Measurements from ENCODE around the gene TTC33. TPM values are rescaled to one million over a fixed set of nuclear protein-coding genes. Genes with fewer than 3 reads are reported as not detected.

TTC33 gene
- total RNA-seq, 4 donors from 2014 or later = 20.2 to 49.0 (median 32.6) TPM

DNA sequence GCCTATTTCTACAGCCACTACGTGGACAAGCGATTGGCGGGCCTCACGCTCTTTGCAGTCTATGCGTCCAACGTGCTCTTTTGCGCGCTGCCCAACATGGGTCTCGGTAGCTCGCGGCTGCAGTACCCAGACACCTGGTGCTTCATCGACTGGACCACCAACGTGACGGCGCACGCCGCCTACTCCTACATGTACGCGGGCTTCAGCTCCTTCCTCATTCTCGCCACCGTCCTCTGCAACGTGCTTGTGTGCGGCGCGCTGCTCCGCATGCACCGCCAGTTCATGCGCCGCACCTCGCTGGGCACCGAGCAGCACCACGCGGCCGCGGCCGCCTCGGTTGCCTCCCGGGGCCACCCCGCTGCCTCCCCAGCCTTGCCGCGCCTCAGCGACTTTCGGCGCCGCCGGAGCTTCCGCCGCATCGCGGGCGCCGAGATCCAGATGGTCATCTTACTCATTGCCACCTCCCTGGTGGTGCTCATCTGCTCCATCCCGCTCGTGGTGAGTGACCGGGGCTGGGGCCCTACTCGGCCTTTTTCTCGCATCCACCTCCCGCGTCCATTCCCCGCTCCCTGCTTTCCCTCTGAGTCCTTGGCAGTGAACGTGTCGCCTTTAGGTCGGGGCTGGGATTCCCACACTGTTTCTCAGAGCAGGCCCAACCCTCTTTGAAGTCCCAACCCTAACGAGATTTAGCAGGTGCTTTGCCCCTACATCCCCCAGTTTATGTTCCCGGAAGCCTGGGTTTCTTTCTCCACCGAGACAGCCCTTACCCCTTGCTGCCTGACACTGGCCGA lies 74.2 kb downstream of the TTC33 start:
- in situ Hi-C loops (cut with MboI; ENCODE audit: low sequenced_read_pairs in 4 of 4) (loop anchor here (10.0 to 25.0 kb wide), 5 partner anchors 294 to 1094 kb away; no protein-coding TSS in a partner anchor), intact Hi-C loops (cut with DNase I; ENCODE audit: low total_unique reads) (no loop called here)
- peak overlapping the region; percentile 78 to 80 (median 80) for H3K4me3 ChIP-seq
- no peaks in the 10 kb centered on the region for H3K9me3 ChIP-seq
- peaks cover 23 to 54% (median 41%) of the 10 kb centered on the region in 3 donors for H3K27me3 ChIP-seq
- H3K36me3 ChIP-seq = no peaks in the 10 kb centered on the region
- no peak for DNase-seq
- TF ChIP-seq POLR2A (IDR thresholded peaks at IDR 0.05) = no peak
- TF ChIP-seq, protein P1, sequence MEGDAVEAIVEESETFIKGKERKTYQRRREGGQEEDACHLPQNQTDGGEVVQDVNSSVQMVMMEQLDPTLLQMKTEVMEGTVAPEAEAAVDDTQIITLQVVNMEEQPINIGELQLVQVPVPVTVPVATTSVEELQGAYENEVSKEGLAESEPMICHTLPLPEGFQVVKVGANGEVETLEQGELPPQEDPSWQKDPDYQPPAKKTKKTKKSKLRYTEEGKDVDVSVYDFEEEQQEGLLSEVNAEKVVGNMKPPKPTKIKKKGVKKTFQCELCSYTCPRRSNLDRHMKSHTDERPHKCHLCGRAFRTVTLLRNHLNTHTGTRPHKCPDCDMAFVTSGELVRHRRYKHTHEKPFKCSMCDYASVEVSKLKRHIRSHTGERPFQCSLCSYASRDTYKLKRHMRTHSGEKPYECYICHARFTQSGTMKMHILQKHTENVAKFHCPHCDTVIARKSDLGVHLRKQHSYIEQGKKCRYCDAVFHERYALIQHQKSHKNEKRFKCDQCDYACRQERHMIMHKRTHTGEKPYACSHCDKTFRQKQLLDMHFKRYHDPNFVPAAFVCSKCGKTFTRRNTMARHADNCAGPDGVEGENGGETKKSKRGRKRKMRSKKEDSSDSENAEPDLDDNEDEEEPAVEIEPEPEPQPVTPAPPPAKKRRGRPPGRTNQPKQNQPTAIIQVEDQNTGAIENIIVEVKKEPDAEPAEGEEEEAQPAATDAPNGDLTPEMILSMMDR (IDR thresholded peaks at IDR 0.05 in 4 of 5, conservative IDR thresholded peaks at IDR 0.05 in 1 of 5) = no peak
- H3K27ac ChIP-seq = peak overlapping the region; percentile 76 to 87 (median 78)
- ATAC-seq = no peak
- peaks cover 13 to 20% of the 10 kb centered on the region in 2 donors for H3K4me1 ChIP-seq

DNA sequence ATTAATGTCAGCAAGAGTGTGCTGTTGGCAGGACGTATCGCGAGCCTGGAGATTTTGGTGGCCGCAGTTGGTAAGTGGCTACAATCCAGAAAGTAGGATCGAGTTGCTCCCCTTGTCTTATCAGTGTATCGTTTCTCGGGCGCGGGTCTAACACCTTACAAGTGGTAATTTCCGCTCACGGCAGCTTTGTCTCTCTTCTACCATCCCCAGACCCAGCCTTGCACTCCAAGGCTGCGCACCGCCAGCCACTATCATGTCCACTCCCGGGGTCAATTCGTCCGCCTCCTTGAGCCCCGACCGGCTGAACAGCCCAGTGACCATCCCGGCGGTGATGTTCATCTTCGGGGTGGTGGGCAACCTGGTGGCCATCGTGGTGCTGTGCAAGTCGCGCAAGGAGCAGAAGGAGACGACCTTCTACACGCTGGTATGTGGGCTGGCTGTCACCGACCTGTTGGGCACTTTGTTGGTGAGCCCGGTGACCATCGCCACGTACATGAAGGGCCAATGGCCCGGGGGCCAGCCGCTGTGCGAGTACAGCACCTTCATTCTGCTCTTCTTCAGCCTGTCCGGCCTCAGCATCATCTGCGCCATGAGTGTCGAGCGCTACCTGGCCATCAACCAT lies 74.9 kb downstream of the TTC33 start:
- peaks cover 23 to 54% (median 41%) of the 10 kb centered on the region in 3 donors for H3K27me3 ChIP-seq
- DNase-seq = no peak
- ATAC-seq = no peak

DNA sequence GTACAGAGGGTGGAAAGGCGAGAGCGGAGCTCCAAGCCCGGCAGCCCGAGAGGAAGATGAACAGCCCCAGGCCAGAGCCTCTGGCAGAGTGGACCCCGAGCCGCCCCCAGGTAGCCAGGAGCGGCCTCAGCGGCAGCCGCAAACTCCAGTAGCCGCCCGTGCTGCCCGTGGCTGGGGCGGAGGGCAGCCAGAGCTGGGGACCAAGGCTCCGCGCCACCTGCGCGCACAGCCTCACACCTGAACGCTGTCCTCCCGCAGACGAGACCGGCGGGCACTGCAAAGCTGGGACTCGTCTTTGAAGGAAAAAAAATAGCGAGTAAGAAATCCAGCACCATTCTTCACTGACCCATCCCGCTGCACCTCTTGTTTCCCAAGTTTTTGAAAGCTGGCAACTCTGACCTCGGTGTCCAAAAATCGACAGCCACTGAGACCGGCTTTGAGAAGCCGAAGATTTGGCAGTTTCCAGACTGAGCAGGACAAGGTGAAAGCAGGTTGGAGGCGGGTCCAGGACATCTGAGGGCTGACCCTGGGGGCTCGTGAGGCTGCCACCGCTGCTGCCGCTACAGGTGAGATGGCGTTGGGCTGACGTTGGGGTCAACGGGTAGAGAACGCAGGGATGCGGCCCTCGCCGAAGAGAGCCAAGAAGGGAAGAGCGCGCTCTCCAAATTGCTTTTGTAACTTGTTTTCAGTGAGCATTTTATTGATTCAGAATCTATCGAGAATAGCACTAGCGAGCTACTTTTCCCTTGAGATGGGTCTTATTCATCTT lies 75.7 kb downstream of the TTC33 start, which contains the start of gene PTGER4:
TSS of gene PTGER4 (plus strand) at position 3 of the 769 bp plus-strand sequence. CDS start 1,079 bp downstream, outside the sequence.
- H3K4me1 ChIP-seq = peaks cover 9 to 20% of the 10 kb centered on the region in 2 donors
- intact Hi-C loops (cut with DNase I; ENCODE audit: low total_unique reads) = loop anchor here (5.0 kb wide), 1 partner anchor 77 kb away; the partner anchor contains the start of gene TTC33
- in situ Hi-C loops (cut with MboI; ENCODE audit: low sequenced_read_pairs in 4 of 4) = loop anchor here (10.0 to 25.0 kb wide), 5 partner anchors 293 to 1093 kb away; no protein-coding TSS in a partner anchor
- peak within 1 kb of the TSS; percentile 76 to 87 (median 82) for H3K27ac ChIP-seq
- no peaks in the 10 kb centered on the region for H3K9me3 ChIP-seq
- ATAC-seq (peak in 1 of 2 donors; percentile 9), DNase-seq (no peak)
- peak within 1 kb of the TSS; percentile 78 to 80 (median 80) for H3K4me3 ChIP-seq
- TF ChIP-seq, protein P1 (IDR thresholded peaks at IDR 0.05 in 4 of 5, conservative IDR thresholded peaks at IDR 0.05 in 1 of 5) = no peak
- peak; percentile 78 to 91 for TF ChIP-seq POLR2A (IDR thresholded peaks at IDR 0.05)
- no peaks in the 10 kb centered on the region for H3K36me3 ChIP-seq
- H3K27me3 ChIP-seq = peaks cover 23 to 54% (median 41%) of the 10 kb centered on the region in 3 donors

More for the DNA sequence above, 74.9 kb downstream of the TTC33 start:
- in situ Hi-C loops (cut with MboI; ENCODE audit: low sequenced_read_pairs in 4 of 4) = loop anchor here (10.0 to 25.0 kb wide), 5 partner anchors 294 to 1094 kb away; no protein-coding TSS in a partner anchor
- Histone ChIP-seq H3K36me3 (no peaks in the 10 kb centered on the region), H3K4me3 (peak overlapping the region; percentile 78 to 80 (median 80)), H3K4me1 (peaks cover 9 to 20% of the 10 kb centered on the region in 2 donors), H3K9me3 (no peaks in the 10 kb centered on the region), H3K27ac (peak overlapping the region; percentile 76 to 87 (median 78))
- intact Hi-C loops (cut with DNase I; ENCODE audit: low total_unique reads) = no loop called here
- TF ChIP-seq, protein P1 (IDR thresholded peaks at IDR 0.05 in 4 of 5, conservative IDR thresholded peaks at IDR 0.05 in 1 of 5) = peak in 1 of 5 experiments; percentile 17
- TF ChIP-seq POLR2A (IDR thresholded peaks at IDR 0.05) = no peak
